Myocyte (in vitro differentiated cells): Measurements from ENCODE around the gene TBL1XR1. TPM values are rescaled to one million over a fixed set of nuclear protein-coding genes. Genes with fewer than 3 reads are reported as not detected.
A peak's percentile ranks its signal among the peaks of the same experiment; 100 is the strongest.

Source experiments
- DNase-seq: peaks from one replicate; pipeline ENCODE4 v3.0.0-alpha.2; 2012; ENCODE audit warnings: low read depth
- total RNA-seq: library from RNA; depleted of rRNA; stranded (reverse); fragments of >200 nt; gene quantifications from 2 replicates; pipeline ENCODE4 v1.2.3, GENCODE V29; 2014

The TBL1XR1 gene
- total RNA-seq, 1 donor from 2014 or later, result 167 TPM

- no peak for DNase-seq
Measured at GRCh38 chr3:177110386-177110785, 86.9 kb downstream of the TBL1XR1 start.

DNA sequence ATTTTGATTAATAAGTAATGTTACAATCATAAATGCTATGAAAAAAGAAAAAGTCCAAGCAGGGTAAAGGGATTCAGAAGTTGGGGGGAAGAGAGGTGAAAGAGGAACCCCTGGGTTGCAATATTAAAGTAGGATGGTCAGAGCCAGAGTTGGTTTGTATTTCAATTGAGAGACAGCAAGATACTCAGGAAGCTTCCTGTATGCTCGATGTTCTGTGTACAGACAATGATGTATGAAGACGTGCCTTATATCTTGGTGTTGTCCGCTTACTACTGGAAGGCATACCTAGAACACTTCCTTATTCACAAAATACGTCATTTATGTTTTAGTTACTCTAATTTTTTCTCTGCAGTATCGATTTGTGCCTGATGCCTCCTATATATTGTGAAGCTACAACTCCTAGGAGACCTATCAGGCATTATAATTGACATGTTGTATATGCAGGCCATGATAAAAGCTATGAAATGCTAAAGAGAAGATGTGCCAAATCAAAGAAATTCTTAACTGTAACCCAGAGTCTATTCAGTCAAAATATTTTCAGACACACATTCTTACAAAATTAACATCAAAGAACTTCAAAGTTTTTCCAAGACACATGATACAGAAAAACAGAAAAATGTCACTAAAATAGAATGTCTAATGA is 87.5 kb downstream of the TBL1XR1 start:
- DNase-seq, result no peak

DNA sequence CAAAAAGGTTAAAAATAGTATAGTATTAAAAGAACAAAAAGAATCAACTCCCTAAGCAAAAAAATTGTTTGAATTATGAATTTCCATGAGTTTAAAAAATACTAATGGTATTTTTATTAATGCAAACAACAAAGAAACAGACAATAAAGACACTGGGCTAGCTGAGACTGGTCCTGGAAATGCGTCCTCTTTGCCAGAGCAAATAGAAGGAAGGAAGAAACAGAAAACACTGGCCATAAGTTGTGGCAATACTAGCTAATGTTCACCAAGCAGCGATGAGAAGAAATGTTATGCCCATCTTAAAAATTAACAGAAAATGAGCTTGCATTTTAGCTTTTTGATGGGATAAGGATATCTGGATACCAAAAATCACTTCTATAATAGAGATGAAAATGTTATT is 88.6 kb downstream of the TBL1XR1 start:
- DNase-seq, result no peak

- DNase-seq, result no peak
Measured at GRCh38 chr3:177107461-177108239, 89.6 kb downstream of the TBL1XR1 start.

DNA sequence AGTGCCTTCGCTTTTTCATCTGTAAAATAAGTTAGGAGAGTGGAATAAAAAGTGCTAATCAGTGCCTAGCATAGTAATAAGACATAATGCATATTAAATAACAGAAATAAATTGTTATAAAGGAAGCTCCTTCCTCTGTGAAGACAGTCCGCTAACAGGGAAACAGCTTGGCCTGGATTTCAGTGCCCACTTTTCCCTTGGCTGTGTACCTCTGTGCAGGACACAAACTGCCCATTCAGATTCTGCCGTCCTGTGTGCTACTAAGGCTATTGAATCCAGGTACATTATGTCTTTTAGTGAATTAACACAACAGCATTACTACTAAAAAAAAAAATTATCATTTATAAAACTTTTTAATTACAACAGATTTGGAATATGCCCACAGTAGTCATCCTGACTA is 90.7 kb downstream of the TBL1XR1 start:
- DNase-seq, result no peak

DNA sequence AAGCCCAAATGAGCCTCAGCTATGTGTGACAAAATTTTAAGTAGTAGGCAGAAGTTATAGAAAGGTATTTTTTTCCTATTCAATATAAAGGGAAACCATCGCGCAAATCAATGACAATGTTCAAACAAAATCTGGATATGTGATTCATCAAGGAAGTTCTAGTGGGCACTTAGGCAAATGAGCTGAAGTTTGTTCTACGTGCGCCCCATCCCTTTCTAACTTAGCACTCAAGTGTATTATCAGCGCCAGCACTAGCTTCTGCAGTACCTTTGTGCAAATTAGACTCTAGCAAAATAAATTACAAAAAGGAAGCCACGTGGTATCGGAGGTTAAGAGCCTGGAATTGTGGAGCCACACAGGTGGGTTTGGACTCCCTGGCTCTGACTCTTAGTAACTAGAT is 91.1 kb downstream of the TBL1XR1 start:
- DNase-seq, result no peak

DNA sequence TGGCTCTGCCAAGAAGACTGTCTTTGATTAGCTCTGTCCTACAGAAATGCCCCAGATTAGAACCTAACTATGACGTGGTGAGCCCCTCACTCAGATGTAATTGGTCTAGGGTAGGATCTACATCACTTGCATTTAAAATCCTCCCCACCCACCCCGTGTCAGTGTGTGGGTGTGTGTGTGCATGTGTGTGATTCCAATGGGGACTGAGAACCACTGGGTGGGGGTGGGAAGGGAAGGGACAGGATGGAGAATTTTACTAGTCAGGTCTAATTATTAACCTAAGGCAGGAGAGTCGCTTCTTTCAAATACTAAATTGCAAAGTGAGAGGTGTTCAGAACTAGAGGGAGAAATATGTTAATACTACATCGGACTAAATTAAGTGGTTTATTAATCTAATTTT is 91.7 kb downstream of the TBL1XR1 start:
- DNase-seq, result no peak

DNA sequence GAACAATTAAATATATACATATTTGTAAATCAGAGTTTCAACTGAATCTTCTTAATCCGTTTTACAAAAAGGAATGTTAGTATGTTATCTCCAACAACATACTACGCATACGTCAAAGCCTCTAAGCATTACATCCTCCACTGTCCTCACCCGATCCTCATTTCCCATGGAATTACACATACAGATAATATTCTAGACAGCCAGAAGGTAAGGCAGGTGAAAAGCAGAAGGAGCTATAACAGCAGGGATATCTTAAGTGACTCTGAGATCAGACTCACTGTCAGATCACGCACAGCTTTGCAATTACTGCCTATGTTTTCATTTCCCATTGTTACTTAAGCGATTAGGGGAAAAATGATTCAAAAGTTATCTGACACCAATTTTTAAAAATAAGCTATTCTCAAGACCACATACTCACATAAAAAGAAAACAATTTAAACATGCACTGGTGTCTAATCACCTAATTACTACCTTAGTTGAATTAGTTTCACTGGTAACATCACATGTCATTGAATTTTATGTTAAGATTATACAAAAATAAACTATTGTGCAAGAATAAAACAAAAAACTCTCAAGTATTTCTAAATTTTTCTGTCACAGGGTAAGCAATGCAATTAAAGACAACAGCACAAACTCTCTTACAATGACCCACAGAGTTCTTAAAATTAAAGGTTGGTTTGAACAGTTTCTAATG is 92.8 kb downstream of the TBL1XR1 start:
- DNase-seq, result no peak

- no peak for DNase-seq
Measured at GRCh38 chr3:177102553-177102952, 94.7 kb downstream of the TBL1XR1 start.

GRCh38 chr3:177098551-177098950 is 98.7 kb downstream of the TBL1XR1 start:
- DNase-seq, result no peak

DNA sequence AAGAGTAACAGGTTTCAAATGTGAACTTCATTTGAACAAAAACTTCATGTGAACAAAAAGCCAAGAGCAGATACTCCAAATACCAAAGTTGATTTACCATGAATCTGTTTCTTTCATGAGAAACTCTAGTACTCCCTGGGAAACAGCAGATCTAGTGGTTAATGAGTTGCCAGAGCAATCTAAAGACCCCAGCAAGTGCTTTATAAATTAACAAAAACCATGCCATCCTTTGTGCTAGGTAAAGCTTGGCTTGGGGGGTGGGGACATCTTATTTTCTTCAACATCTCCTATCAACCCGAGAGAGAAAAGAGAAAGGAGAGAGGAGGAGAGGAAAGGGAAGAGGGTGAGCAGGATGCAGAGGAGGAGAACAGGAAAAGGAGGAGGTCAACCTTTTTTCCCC is 100.7 kb downstream of the TBL1XR1 start:
- no peak for DNase-seq

DNA sequence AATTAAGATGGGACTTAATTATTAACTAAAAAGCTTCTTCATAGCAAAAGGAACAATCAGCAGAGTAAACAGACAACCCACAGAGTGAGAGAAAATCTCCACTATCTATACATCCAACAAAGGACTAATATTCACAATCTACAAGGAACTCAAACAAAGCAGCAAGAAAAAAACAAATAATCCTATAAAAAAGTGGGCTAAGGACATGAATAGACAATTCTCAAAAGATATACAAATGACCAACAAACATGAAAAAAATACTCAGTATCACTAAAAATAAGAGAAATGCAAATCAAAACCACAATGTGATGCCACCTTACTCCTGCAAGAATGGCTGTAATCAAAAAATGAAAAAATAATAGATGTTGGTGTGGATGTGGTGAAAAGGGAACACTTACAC is 103.3 kb downstream of the TBL1XR1 start:
- no peak for DNase-seq

DNA sequence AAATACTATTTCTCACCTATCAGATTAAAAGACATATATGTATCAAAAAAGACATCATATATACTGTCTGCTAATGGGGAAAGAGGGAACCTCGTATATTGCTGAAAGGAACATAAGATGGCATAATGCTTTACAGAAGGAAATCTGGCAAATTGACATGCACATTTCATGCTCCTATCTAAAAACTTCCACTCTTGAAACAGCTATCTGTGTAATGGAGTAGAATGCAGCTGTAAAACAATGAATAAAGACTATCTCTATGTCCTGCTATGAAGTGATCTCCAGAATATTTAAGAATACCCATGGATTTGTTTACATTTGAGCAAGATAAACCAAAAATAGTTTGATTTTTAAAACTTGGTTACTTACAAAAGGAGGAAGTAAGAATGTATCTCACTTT is 107.4 kb downstream of the TBL1XR1 start:
- no peak for DNase-seq

DNA sequence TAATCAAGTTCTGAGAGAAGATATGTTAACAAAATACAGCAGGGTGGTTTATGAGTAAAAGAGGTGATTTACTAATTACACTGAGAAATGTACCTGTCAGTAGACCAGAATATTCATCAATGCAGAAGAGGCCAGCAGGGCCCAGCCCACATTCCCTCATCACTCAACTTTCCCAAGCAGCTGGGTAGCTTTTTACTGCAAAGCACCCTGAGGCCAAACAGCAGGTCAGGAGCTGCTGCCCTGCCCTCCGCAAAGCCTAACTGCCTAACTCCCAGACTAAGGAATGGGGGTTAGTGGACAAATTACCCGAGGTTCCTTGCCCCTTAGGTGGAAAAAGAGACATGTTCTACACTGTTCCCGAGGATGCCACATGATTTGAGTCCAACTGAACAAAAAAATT is 108.2 kb downstream of the TBL1XR1 start:
- DNase-seq, result peak; percentile 19

DNA sequence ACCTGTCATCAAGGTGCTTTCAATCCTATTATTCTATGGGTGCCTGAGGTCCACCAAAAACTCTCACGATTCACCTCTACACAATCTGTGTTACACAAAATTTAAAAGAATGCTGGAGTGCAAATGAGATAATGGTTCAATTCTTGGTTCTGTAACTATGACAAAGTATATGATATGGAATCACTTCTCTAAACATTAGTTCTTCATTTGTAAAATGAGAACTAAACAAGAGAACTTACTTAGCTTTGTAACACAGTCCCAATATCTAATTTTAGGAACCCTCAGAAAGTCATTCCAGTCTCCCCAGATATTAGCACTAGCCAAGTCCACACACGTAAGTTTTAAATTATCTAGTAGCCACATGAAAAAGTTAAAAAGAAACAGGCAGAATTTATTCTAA is 111.5 kb downstream of the TBL1XR1 start:
- no peak for DNase-seq

DNA sequence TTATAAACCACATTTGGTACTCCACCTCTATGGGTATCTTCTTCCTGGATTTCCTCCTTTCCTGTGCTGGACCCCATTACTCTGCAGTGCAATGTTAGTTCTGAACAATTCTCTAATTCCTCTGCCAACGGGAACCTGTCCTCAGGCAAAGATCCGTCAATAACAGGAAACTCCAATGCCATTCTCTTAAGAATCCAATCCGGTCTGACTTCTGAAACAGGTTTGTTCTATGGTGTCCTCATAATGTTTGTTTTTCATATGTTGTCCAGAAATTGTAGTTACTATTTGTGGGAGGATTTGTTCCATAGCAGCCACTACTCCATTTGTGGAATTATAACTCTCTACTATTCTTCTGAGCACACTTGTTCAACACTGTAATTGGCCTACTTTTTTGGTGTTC is 112.7 kb downstream of the TBL1XR1 start:
- no peak for DNase-seq

DNA sequence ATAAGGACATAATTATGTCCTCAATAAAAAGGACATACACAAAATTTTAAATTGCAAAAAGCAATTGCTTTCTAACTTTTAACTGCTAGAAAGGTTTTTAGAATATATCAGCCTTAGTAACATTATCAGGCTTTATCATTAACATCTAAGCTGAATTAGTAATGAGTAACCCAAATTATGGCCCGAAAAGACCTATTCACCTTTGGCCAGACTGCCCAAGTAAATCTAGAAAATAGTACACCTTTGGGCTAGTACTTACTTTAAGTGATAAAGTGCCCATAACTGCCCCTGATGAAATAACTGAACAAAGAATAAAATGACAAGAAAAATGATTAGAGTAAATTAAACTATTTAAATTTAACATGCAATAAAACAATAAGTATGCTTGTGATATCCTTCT is 117.2 kb downstream of the TBL1XR1 start:
- no peak for DNase-seq

DNA sequence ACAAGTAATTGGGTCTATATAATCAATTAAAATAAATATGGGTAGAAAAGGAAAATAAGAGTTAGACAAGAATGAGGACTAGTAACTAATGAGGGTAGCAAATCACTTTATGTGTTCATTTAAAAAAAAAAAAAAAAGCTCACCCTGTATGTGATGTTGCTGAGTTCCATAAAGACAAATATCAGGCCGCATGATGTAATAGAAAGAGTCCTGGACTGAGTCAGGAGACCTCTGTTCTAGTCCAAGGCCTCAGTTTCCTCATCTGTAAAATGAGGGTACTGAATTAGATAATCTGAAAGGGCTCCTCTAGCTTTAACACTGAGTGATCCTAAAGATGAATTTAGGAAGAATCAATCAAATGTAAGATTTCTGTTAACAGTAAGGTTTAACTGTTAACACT is 117.6 kb downstream of the TBL1XR1 start:
- no peak for DNase-seq

GRCh38 chr3:177071496-177072156 is 125.7 kb downstream of the TBL1XR1 start:
- peak; percentile 14 for DNase-seq

DNA sequence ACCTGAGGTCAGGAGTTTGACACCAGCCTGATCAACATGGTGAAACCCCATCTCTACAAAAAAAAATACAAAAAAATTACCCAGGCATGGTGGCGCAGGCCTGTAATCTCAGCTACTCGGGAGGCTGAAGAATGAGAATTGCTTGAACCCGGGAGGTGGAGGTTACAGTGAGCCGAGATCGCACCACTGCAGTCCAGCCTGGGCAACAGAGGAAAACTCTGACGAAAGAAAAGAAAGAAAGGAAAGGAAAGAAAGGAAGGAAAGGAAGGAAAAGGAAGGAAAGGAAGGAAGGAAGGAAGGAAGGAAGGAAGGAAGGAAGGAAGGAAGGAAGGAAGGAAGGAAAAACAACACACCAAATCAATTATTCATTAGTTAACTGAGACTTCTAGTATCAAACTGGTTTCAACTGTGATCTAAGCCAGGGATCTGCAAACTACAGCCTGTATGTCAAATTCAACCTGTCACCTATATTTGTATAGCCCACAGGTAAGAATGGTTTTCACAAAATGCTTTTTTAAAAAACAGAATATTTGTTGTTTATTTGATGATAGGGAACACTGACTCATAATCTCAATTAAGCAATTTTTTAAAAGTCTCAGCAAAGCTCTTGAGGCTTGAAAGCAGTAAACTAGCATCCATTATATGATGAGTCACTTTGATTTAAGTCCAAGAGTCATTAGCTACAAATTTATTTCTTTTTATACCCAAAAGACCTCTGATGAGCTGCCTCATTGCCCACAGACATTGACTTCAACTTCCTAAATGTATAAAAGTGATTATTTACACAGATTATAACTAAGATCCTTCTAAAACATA is 127.6 kb downstream of the TBL1XR1 start:
- DNase-seq, result no peak

GRCh38 chr3:177068967-177069366 is 128.3 kb downstream of the TBL1XR1 start:
- no peak for DNase-seq
